ENCODE results near the gene KCTD21.

DNA sequence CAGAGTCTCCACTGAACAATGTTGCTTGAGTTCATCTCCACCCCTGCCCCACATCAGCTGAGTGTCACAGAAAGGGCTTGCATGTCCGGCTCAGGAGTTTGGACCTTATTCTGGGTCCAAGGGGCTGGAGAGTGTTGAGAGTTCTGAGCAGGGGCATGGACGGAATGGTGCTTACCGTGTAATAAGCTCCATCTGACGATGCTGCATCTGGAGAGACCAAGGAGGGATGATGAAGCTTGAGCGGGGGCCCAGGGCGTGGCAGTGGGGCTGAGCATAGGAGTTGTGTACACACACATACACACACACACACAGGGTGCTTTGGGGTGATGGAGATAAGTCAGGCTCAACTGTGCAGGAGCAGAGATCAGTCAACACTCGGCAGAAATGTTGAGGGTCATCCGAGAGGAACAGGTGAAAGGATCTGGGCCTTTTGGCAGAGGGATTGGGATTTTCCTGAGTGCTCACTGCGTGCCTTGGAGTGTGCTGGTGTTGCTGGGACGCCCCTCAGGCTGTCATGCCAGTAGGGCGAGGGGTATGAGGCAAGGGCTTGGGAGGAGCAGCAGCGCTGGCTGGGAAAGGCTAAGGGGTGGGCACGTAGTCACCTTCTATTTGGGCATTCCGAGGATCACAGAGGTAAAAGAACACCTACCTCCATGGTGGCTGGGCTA, 2.6 kb upstream of the KCTD21 start:
- TF ChIP-seq, protein P1, sequence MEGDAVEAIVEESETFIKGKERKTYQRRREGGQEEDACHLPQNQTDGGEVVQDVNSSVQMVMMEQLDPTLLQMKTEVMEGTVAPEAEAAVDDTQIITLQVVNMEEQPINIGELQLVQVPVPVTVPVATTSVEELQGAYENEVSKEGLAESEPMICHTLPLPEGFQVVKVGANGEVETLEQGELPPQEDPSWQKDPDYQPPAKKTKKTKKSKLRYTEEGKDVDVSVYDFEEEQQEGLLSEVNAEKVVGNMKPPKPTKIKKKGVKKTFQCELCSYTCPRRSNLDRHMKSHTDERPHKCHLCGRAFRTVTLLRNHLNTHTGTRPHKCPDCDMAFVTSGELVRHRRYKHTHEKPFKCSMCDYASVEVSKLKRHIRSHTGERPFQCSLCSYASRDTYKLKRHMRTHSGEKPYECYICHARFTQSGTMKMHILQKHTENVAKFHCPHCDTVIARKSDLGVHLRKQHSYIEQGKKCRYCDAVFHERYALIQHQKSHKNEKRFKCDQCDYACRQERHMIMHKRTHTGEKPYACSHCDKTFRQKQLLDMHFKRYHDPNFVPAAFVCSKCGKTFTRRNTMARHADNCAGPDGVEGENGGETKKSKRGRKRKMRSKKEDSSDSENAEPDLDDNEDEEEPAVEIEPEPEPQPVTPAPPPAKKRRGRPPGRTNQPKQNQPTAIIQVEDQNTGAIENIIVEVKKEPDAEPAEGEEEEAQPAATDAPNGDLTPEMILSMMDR (IDR thresholded peaks at IDR 0.05): no peak
- no peak for TF ChIP-seq POLR2A (IDR thresholded peaks at IDR 0.05)
- no peak for TF ChIP-seq EP300 (IDR thresholded peaks at IDR 0.05)

All from ovary (tissue), 3 donors.